Globus pallidus (tissue), 1 donor: Measurements from ENCODE around the gene ZFYVE9.
"Not testable (repeated sequence)": the region's sequence is repeated elsewhere in the genome, so short reads cannot be mapped to it uniquely, and the experiment has no call there.

Experiments
- DNase-seq: peaks from one replicate; pipeline ENCODE4 v3.0.0-alpha.2; 2015; ENCODE audit warnings: low spot score

ZFYVE9 gene

GRCh38 chr1:52141513-52142219 lies at the start of gene ZFYVE9:
Gene ZFYVE9 (plus strand): TSS chr1:52142089. CDS start chr1:52233207, 91,118 bp downstream.
- DNase-seq, result peak; percentile 74

- DNase-seq, result not testable (repeated sequence)
These were observed 47.6 kb upstream of the ZFYVE9 start for GRCh38 chr1:52094300-52094699.

GRCh38 chr1:52096216-52096615 lies 45.7 kb upstream of the ZFYVE9 start:
- DNase-seq, result no peak

- DNase-seq, result no peak
These were observed 43.6 kb upstream of the ZFYVE9 start for GRCh38 chr1:52098139-52098871.

GRCh38 chr1:52102336-52103013 lies 39.4 kb upstream of the ZFYVE9 start:
- DNase-seq, result no peak

- peak; percentile 26 for DNase-seq
These were observed 30.4 kb upstream of the ZFYVE9 start for GRCh38 chr1:52111492-52111891.

- no peak for DNase-seq
These were observed 29.4 kb upstream of the ZFYVE9 start for GRCh38 chr1:52112489-52112888.

- no peak for DNase-seq
These were observed 22.4 kb upstream of the ZFYVE9 start for GRCh38 chr1:52119301-52120079.

- DNase-seq, result no peak
These were observed 19.5 kb upstream of the ZFYVE9 start for GRCh38 chr1:52122384-52122783.

- no peak for DNase-seq
These were observed 18.3 kb upstream of the ZFYVE9 start for GRCh38 chr1:52123622-52124021.

GRCh38 chr1:52125736-52126359 lies 16.0 kb upstream of the ZFYVE9 start:
- DNase-seq, result no peak

GRCh38 chr1:52127181-52128180 lies 14.4 kb upstream of the ZFYVE9 start:
- peak; percentile 37 for DNase-seq

GRCh38 chr1:52139817-52140540 lies 1.9 kb upstream of the ZFYVE9 start:
- DNase-seq, result no peak

GRCh38 chr1:52140633-52141512 lies 1.0 kb upstream of the ZFYVE9 start:
- DNase-seq, result peak; percentile 8

- peak; percentile 45 for DNase-seq
These were observed 613 bp downstream of the ZFYVE9 start for GRCh38 chr1:52142220-52143183.

GRCh38 chr1:52145137-52145536 lies 3.2 kb downstream of the ZFYVE9 start:
- DNase-seq, result no peak

GRCh38 chr1:52150445-52150844 lies 8.6 kb downstream of the ZFYVE9 start:
- DNase-seq, result not testable (repeated sequence)
